Stimulated activated CD8-positive, alpha-beta memory T cell treated with anti-CD3 and anti-CD28 coated beads, Interleukin-15, amount 100 ng/mL, for 1 hour (primary cell): ENCODE results near the gene UBE2B.
"Not testable (repeated sequence)": the region's sequence is repeated elsewhere in the genome, so short reads cannot be mapped to it uniquely, and the experiment has no call there.

Experiments used
- DNase-seq: peaks from one replicate; pipeline ENCODE4 v3.0.0-alpha.2; 2020; ENCODE audit warnings: low read depth

UBE2B gene

GRCh38 chr5:134370871-134371833, at the start of gene UBE2B:
UBE2B (plus strand) TSS chr5:134371569; CDS start chr5:134371596, 27 bp downstream.
- peak; percentile 94 for DNase-seq

- no peak for DNase-seq
Observed at GRCh38 chr5:134327327-134327726, 44.0 kb upstream of the UBE2B start.

GRCh38 chr5:134328619-134329018, 42.8 kb upstream of the UBE2B start:
- no peak for DNase-seq

GRCh38 chr5:134336833-134337232, 34.5 kb upstream of the UBE2B start:
- not testable (repeated sequence) for DNase-seq

- not testable (repeated sequence) for DNase-seq
Observed at GRCh38 chr5:134343500-134343899, 27.9 kb upstream of the UBE2B start.

- DNase-seq: not testable (repeated sequence)
Observed at GRCh38 chr5:134345476-134345875, 25.9 kb upstream of the UBE2B start.

GRCh38 chr5:134345996-134346395, 25.4 kb upstream of the UBE2B start:
- DNase-seq: no peak

GRCh38 chr5:134349463-134349862, 21.9 kb upstream of the UBE2B start:
- no peak for DNase-seq

- DNase-seq: no peak
Observed at GRCh38 chr5:134355681-134356080, 15.7 kb upstream of the UBE2B start.

- no peak for DNase-seq
Observed at GRCh38 chr5:134365604-134366003, 5.8 kb upstream of the UBE2B start.

GRCh38 chr5:134370311-134370870, 978 bp upstream of the UBE2B start:
- DNase-seq: no peak

GRCh38 chr5:134371834-134372340, 518 bp downstream of the UBE2B start:
- no peak for DNase-seq

- not testable (repeated sequence) for DNase-seq
Observed at GRCh38 chr5:134373633-134374032, 2.3 kb downstream of the UBE2B start.

GRCh38 chr5:134374232-134374631, 2.9 kb downstream of the UBE2B start:
- no peak for DNase-seq

GRCh38 chr5:134380346-134380745, 9.0 kb downstream of the UBE2B start:
- DNase-seq: no peak

GRCh38 chr5:134382204-134382603, 10.8 kb downstream of the UBE2B start:
- DNase-seq: not testable (repeated sequence)

GRCh38 chr5:134383980-134384697, 12.8 kb downstream of the UBE2B start:
- no peak for DNase-seq

- no peak for DNase-seq
Observed at GRCh38 chr5:134387443-134387842, 16.1 kb downstream of the UBE2B start.

- no peak for DNase-seq
Observed at GRCh38 chr5:134392301-134392700, 20.9 kb downstream of the UBE2B start.

GRCh38 chr5:134394932-134395331, 23.6 kb downstream of the UBE2B start:
- DNase-seq: no peak

- no peak for DNase-seq
Observed at GRCh38 chr5:134396274-134396673, 24.9 kb downstream of the UBE2B start.

GRCh38 chr5:134397196-134397595, 25.8 kb downstream of the UBE2B start:
- no peak for DNase-seq
